ENCODE results near the gene HBZ. TPM values are rescaled to one million over a fixed set of nuclear protein-coding genes. Genes with fewer than 3 reads are reported as not detected.
"Not testable (repeated sequence)": the region's sequence is repeated elsewhere in the genome, so short reads cannot be mapped to it uniquely, and the experiment has no call there.

Gene HBZ
- total RNA-seq, 2 donors from 2014 or later: not detected

DNA sequence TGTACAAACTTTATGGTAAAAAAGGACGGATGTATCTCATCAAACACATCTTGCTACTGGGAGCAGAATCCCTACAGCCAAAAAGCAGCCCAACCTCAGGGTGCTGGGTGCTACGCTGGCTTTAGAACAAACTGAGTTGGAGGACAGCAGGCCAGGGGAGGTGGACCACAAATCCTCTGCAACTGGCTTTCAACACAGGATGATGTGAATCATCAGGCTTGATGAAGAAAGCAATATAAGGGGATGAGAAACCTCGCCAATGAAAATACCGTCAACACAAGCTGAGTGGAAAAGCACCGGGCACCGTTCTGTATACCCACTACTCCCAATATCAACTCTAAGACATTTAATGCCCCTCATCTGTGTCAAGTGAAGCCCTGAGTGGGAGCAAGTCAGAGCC, 42.1 kb downstream of the HBZ start:
- peaks cover 99% of the 10 kb centered on the region for H3K36me3 ChIP-seq
- no peak for DNase-seq (ENCODE audit: low spot score)
- H3K4me1 ChIP-seq: no peaks in the 10 kb centered on the region
- no peak overlapping the region for H3K27ac ChIP-seq
- no peaks in the 10 kb centered on the region for H3K27me3 ChIP-seq
- no peaks in the 10 kb centered on the region for H3K9me3 ChIP-seq
- TF ChIP-seq, protein P1, sequence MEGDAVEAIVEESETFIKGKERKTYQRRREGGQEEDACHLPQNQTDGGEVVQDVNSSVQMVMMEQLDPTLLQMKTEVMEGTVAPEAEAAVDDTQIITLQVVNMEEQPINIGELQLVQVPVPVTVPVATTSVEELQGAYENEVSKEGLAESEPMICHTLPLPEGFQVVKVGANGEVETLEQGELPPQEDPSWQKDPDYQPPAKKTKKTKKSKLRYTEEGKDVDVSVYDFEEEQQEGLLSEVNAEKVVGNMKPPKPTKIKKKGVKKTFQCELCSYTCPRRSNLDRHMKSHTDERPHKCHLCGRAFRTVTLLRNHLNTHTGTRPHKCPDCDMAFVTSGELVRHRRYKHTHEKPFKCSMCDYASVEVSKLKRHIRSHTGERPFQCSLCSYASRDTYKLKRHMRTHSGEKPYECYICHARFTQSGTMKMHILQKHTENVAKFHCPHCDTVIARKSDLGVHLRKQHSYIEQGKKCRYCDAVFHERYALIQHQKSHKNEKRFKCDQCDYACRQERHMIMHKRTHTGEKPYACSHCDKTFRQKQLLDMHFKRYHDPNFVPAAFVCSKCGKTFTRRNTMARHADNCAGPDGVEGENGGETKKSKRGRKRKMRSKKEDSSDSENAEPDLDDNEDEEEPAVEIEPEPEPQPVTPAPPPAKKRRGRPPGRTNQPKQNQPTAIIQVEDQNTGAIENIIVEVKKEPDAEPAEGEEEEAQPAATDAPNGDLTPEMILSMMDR (IDR thresholded peaks at IDR 0.05): no peak
- no peak overlapping the region for H3K4me3 ChIP-seq

DNA sequence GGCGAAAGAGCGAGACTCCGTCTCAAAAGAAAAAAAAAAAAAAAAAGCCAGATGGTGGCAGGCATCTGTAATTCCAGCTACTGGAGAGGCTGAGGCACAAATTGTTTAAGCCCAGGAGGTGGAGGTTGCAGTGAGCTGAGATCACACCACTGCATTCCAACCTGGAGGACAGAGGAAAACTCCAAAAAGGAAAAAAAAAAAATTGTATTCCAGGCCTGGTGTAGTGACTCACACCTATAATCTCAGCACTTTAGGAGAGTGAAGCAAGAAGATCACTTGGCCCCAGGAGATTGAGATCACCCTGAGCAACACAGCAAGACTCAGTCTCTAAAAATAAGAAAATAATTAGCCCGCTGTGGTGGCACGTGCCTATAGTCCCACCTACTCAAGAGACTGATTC, 47.9 kb downstream of the HBZ start:
- DNase-seq (ENCODE audit: low spot score): no peak
- no peaks in the 10 kb centered on the region for H3K9me3 ChIP-seq
- peaks cover 85% of the 10 kb centered on the region for H3K36me3 ChIP-seq
- H3K27me3 ChIP-seq: no peaks in the 10 kb centered on the region
- H3K27ac ChIP-seq: no peak overlapping the region
- H3K4me1 ChIP-seq: no peaks in the 10 kb centered on the region
- TF ChIP-seq, protein P1 (IDR thresholded peaks at IDR 0.05): no peak
- no peak overlapping the region for H3K4me3 ChIP-seq

DNA sequence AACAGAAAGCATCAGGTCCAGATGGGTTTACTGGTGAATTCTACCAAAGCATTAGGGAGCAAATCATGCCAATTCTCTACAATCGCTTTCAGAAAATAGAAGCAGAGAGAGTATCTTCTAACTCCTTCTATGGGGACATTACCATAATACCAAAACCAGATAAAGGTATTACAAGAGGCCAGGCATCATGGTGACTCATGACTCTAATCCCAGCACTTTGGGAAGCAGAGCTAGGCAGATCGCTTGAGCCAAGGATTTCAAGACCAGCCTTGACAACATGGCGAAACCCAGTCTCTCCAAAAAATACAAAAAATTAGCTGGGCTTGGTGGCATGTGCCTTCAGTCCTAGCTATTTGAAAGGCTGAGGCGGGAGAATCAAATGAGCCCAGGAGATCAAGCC, 50.8 kb downstream of the HBZ start:
- H3K4me3 ChIP-seq: no peak overlapping the region
- H3K36me3 ChIP-seq: peaks cover 86% of the 10 kb centered on the region
- TF ChIP-seq, protein P1 (IDR thresholded peaks at IDR 0.05): no peak

DNA sequence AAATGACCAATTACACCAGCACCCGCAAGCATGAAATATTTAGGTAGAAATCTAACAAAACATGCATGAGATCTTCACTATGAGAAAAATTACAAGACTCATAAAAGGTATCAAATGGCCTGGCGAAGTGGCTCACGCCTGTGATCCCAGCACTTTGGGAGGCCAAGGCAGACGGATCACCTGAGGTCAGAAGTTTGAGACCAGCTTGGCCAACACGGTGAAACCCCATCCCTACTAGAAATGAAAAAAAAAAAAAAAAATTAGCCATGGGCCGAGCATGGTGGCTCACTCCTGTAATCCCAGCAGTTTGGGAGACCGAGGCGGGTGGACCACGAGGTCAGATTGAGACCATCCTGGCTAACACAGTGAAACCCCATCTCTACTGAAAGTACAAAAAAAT, 51.6 kb downstream of the HBZ start:
- DNase-seq (ENCODE audit: low spot score); H3K4me3 ChIP-seq; H3K27ac ChIP-seq; H3K4me1 ChIP-seq; H3K27me3 ChIP-seq; H3K9me3 ChIP-seq: not testable (repeated sequence)
- peaks cover 86% of the 10 kb centered on the region for H3K36me3 ChIP-seq

More for the DNA sequence above, 50.8 kb downstream of the HBZ start:
- no peak for DNase-seq (ENCODE audit: low spot score)
- no peaks in the 10 kb centered on the region for H3K4me1 ChIP-seq
- no peaks in the 10 kb centered on the region for H3K27me3 ChIP-seq
- H3K9me3 ChIP-seq: no peaks in the 10 kb centered on the region
- H3K27ac ChIP-seq: no peak overlapping the region

Other genes with a start within 250 kb of the HBZ start
- gene POLR3K, start 99.0 kb upstream of the HBZ start, total RNA-seq: 1 to 10 TPM; 4.0 TPM
- gene SNRNP25, start 98.8 kb upstream of the HBZ start, total RNA-seq: 10 to 100 TPM; 47.1 to 78.3 TPM
- gene RHBDF1, start 80.0 kb upstream of the HBZ start, total RNA-seq: 10 to 100 TPM; 12.0 to 25.4 TPM
- gene MPG, start 74.4 kb upstream of the HBZ start, total RNA-seq: 10 to 100 TPM; 47.7 to 84.0 TPM
- gene NPRL3, start 14.0 kb upstream of the HBZ start, total RNA-seq: 10 to 100 TPM; 10.8 to 22.2 TPM
- 1 to 10 TPM in 1 of 2 donors, not detected in 1; 1.2 TPM for gene HBM, start 13.3 kb downstream of the HBZ start, total RNA-seq
- gene HBA2, start 20.2 kb downstream of the HBZ start, total RNA-seq: 1,000 to 10,000 TPM; 2,977 to 3,226 TPM
- gene HBA1, start 24.0 kb downstream of the HBZ start, total RNA-seq: 1,000 to 10,000 TPM; 1,094 to 1,137 TPM
- 1 to 10 TPM; 2.1 to 2.8 TPM for gene HBQ1, start 27.8 kb downstream of the HBZ start, total RNA-seq
- 10 to 100 TPM; 18.3 to 20.2 TPM for gene LUC7L, start 76.8 kb downstream of the HBZ start, total RNA-seq
- 100 to 1,000 TPM; 141 to 227 TPM for gene FAM234A, start 82.2 kb downstream of the HBZ start, total RNA-seq
- gene RGS11, start 123.3 kb downstream of the HBZ start, total RNA-seq: 1 to 10 TPM; 8.3 to 9.0 TPM
- gene ARHGDIG, start 127.9 kb downstream of the HBZ start, total RNA-seq: 1 to 10 TPM; 5.9 to 6.8 TPM
- gene PDIA2, start 130.5 kb downstream of the HBZ start, total RNA-seq: 1 to 10 TPM in 1 of 2 donors, under 1 TPM in 1; 0.52 to 5.4 TPM
- gene AXIN1, start 200.1 kb downstream of the HBZ start, total RNA-seq: 10 to 100 TPM; 12.9 to 19.4 TPM
- 10 to 100 TPM; 89.0 to 90.3 TPM for gene MRPL28, start 217.9 kb downstream of the HBZ start, total RNA-seq
- gene PGAP6, start 229.3 kb downstream of the HBZ start, total RNA-seq: 10 to 100 TPM; 34.0 to 41.1 TPM
- gene NME4, start 244.6 kb downstream of the HBZ start, total RNA-seq: 10 to 100 TPM; 45.4 to 45.8 TPM
- 10 to 100 TPM; 10.6 to 18.7 TPM for gene DECR2, start 249.2 kb downstream of the HBZ start, total RNA-seq

Data from right atrium auricular region (tissue), 2 donors.